Measurements from ENCODE around the gene COQ10A. TPM values are rescaled to one million over a fixed set of nuclear protein-coding genes. Genes with fewer than 3 reads are reported as not detected.
"Not testable (repeated sequence)": the region's sequence is repeated elsewhere in the genome, so short reads cannot be mapped to it uniquely, and the experiment has no call there.

Gene COQ10A
- total RNA-seq, 2 donors from 2014 or later, result 76.2 to 98.3 TPM

DNA sequence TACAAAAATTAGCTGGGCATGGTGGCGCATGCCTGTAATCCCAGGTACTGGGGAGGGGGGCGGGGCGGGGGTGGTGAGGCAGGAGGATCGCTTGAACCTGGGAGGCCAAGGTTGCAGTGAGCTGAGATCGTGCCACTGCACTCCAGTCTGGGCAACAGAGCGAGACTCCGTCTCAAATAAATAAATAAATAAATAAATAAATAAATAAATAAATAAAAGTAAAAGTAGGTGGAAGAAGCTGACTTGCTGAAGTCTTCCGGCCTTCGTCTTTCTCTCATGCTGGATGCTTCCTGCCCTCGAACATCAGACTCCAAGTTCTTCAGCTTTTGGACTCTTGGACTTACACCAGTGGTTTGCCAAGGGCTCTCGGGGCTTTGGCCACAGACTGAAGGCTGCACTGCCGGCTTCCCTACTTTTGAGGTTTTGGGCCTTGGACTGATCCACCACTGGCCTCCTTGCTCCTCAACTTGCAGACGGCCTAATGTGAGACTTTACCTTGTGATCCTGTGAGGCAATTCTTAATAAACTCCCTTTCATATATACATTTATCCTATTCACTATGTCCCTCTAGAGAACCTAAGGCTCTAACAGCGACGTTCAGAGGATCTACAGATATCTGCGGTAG, 562 bp upstream of the COQ10A start:
- ATAC-seq; DNase-seq; intact Hi-C loops (cut with DNase I): not testable (repeated sequence)

DNA sequence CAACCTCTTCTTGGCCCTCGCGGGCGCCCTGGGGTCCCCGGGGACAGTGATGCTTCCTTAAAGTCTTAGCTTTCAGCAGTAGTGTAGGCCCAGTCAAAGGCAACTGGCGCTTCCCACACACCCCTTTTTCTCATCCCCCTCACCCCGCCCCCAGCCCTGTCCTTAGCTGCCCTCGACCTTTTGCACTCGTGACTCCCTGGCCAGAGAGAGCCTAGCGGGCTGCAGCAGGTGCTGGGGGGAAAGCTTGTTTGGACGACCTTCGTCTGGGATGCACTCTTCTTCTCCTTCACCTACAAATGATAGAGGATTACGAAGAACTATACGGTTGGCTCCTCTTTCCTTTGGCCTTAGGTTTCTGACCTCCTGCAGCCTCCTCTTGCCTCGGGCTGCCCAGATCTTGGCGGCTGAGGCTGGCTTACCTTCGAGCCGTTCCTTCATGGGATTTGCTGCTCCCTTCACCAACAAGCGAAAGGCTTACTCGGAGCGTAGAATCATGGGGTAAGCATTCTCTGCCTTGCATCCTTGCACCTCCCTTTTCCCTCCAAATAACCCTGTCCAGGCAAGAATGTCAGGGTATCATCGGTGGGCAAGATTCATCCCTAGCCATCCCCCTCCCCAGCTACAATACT, 815 bp downstream of the COQ10A start:
- intact Hi-C loops (cut with DNase I), result no loop called here
- ATAC-seq (peak; percentile 19 to 25), DNase-seq (no peak)

DNA sequence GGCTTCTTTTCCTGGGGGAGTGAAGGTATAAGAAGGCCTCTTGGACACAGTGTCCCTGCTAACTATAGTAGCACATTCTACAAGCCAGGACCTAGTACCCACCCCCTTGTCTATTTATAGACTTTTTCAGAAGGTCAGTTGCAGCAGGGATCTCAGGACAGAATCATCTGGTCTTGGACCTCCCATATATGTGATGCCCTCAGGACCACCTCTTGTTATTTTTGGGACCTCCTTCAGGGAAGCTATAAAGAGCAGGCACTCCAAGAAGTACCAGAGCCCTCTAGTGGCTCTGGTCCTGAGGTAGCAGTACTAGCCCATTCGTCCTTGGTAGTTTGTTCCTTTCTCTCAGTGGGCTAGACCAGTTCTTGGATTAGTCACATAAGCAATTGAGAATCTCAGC, 4.3 kb downstream of the COQ10A start:
- ATAC-seq (peak; percentile 11 to 14), DNase-seq (no peak)
- intact Hi-C loops (cut with DNase I), result no loop called here

DNA sequence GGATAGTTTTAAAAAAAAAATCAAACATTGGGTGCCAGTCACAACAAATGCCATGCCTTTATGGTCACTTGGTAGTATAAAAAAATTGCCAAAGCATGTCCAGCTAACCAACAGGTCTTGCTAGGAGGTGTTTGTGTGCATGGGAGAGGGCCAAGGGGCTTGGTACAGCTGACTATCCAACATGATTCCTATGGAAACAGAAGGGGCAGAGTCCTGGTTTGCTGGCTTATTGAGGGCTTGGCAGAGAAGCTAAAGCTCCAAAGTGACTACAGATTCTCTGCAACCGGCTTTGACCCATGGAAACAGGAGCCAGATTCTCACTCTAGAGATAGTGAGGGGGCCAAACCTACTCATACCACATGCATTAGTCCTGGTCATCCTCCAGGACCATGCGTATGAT, 5.7 kb downstream of the COQ10A start:
- DNase-seq; ATAC-seq; intact Hi-C loops (cut with DNase I): not testable (repeated sequence)

DNA sequence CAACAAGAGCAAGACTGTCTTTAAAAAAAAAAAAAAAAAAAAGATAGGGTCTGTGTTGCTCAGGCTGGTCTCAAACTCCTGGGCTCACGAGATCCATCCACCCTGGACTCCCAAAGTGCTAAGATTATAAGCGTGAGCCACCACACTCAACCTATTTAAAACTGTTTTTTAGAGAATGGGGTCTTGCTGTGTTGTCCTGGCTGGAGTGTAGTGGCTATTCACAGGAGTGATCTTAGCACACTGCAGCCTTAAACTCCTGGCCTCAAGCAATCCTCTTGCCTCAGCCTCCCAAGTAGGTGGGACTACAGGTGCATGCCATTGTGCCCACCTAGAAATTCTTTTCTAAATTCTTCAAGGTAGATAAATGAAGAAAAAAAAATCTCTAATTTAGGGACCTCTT, 7.6 kb downstream of the COQ10A start:
- no peak for DNase-seq
- intact Hi-C loops (cut with DNase I), result no loop called here
- no peak for ATAC-seq

DNA sequence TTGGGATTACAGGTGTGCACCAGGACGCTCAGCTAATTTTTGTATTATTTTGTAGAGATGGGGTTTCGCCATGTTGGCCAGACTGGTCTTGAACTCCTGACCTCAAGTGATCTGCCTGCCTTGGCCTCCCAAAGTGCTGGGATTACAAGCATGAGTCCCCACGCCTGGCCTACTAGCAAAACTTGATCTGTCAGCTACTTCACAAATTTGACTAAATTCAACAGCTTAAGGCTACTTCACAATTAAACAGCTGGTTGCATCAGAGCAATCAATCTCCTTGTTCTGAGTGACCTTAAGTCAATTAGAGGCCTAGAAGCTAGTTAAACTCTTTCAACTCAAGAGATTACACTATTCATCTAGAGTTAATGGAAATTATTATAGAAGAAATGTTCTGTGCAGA, 12.2 kb downstream of the COQ10A start:
- intact Hi-C loops (cut with DNase I), result no loop called here

DNA sequence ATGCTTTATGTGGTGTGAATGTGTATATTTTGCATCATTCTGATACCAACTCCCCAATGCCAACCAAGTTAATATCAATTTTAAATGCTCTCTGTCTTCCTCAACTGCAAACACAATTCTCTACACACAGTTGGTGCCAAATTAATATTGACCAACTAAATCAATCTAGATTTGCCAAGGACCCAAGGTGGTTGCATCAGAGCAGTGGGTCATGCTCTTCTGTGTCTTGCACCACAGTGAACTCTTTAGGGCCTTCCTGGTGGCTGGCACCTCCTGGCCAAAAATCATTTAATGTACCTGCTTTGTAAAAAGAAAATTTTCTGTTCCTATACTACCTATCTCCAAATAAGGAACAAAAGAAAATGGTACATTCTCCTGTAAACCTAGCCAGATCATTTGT, 14.1 kb downstream of the COQ10A start:
- intact Hi-C loops (cut with DNase I), result no loop called here
- ATAC-seq (no peak), DNase-seq (no peak)

More for the DNA sequence above, 12.2 kb downstream of the COQ10A start:
- ATAC-seq (no peak), DNase-seq (no peak)

DNA sequence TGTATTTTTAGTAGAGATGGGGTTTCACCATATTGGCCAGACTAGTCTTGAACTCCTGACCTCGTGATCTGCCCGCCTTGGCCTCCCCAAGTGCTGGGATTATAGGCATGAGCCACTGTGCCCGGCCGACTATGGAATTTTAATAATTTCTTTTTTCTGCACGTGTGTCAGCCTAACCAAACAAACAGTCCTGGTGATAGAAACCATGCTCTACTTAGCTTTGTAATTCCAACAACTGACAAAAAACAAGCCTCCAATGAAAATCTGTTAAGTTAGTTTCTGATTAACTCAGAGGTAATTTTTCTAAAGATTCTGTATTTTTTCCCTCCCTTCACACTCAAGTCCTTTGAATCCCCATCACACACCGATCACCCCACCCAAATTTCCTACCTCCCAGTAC, 15.3 kb downstream of the COQ10A start:
- ATAC-seq (no peak), DNase-seq (no peak)
- intact Hi-C loops (cut with DNase I), result no loop called here

DNA sequence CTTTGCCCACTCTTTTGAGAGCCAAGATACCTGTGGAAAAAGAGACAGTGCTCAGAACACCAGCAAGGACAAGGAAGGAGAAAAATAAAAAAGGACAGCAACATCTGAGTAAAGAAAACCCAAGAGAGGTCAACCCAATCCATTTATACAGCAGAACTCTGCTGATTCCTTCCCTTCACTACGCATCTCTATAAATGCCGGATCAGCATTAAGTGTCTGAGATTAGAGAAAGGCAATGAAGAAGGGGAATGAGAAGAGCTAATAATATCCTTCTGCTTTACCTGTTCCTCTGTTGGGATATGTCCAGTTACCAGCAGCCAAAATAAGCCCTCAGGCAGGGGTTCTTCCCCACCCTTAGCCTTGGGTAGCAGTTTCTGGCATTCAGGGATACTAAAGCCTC, 15.8 kb downstream of the COQ10A start:
- ATAC-seq, result no peak
- intact Hi-C loops (cut with DNase I), result no loop called here
- DNase-seq, result no peak

DNA sequence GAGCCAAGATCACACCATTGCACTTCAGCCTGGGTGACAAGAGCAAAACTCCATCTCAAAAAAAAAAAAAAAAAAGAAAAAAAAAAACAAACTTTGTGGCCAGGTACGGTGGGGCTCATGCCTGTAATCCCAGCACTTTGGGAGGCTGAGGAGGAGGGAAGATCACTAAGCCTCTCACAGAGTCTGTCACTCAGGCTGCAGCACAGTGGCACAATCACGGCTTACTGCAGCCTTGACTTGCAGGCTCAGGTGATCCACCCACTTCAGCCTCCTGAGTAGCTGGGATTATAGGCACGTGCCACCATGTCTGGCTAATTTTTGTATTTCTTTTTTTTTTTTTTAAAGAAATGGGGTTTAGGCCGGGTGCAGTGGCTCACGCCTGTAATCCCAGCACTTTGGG, 17.5 kb downstream of the COQ10A start:
- DNase-seq; intact Hi-C loops (cut with DNase I); ATAC-seq: not testable (repeated sequence)

DNA sequence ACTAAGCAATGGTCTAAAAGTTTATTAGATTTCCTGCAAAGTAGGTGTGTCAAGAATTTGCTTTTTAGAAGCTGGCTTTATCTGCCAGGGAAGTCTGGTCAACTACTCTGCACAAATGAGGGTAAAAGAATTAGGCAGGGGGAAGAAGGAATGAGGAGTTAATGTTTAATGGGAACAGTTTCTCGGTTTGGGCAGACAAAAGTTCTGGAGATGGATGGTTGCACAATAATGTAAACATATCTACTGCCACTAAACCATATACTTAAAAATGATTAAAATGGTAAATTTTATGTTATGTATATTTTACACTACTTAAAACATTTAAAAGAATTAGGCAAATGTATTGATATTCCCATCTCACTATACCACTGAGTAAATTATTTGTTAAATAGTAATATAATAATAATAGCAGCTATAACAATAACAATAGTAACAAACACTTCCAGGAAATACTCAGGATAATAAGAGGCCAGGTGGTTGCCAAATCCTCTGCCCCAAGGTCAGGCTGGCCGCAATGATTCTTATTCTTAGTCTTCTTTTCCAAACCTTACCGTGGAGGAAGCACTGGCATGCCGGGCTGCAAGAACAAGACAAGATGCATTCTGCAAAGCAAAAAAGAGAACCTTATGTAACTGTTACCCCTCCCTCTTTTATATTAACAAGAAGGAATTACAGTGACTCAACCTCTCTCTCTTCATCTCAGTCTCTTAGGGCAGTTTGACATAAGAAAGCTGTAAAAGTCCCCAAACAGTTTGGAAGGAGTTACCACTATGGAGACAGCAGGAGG, 19.5 kb downstream of the COQ10A start:
- ATAC-seq (no peak), DNase-seq (no peak)
- intact Hi-C loops (cut with DNase I), result no loop called here

DNA sequence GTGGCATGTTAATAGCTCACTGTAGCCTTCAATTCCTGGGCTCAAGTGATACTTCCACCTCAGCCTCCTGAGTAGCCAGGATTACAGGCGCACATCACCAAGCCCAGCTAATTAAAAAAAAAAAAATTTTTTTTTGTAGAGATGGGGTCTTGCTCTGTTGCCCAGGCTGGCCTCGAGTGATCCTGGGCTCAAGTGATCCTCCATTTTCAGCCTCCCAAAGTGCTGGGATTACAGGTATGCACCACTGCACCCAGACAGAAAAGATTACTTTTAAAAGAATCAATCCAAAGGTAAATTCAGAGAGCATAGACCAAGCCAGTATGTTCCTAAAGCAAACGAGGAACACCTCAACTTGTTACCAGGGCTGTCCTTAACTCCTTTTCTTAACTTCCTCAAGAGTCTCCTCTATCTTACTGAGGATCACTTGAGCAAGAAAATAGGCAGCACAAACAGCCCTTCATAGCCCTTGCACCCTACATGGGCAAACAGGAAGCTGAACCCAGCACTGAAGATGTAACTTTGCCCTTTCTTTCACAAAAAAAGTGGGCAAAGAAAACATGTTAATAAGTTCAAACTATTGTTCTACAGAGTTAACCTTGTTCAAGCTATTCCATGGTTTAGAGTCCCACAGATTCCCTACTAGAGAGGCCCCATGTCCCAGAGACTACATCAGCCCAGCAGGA, 22.1 kb downstream of the COQ10A start:
- ATAC-seq (no peak), DNase-seq (no peak)
- intact Hi-C loops (cut with DNase I), result no loop called here

DNA sequence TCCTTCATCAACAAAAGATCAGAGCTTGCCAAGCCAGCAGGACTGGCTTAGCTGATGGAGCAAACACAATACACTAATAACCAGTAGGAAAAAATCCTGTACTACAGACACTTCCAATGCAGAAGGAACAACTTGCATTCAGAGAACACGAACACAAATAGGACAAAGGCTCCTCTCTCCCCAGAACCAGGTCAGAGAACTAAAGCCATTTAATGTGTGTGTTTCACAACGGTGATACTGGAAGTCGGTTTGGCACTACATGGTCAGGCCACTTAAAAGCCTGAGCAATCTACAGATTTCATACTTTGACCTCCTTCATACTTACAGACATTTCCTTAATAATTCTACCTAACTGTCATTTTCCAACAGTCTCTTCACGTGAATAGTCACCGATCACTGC, 27.1 kb downstream of the COQ10A start:
- ATAC-seq (peak in 1 of 2 donors; percentile 24), DNase-seq (no peak)
- intact Hi-C loops (cut with DNase I), result no loop called here

DNA sequence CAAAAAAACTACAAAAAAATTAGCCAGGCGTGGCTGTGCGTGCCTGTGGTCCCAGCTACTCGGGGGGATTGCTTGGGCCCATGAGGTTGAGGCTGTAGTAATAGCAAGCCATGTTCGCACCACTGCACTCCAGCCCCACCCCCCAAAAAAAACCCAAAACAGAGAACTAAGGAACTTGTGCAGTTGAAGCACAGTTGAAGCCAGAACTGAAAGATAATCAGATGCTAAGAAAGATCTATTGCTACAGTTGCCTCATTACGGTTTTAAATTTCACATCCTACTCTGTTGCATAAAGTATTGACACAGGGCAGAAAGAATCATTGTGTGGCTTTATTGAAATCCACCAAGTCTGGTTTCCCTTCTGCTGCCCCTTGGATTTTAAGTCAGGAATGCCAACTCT, 29.6 kb downstream of the COQ10A start:
- ATAC-seq, result no peak
- DNase-seq, result no peak

DNA sequence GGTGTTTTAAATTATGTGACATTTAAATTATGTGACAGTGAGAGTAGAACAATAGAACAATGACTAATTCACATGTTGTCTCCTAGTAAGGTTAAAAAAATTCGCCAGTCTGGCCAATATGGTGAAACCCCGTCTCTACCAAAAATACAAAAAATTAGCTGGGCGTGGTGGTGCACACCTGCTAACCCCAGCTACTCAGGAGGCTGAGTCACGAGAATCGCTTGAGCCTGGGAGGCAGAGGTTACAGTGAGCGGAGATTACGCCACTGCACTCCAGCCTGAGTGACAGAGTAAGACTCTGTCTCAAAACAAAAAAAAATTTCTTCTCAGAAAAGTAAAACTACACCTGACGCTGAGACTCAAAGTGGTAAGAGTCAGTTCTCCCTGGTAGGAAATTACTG, 30.7 kb downstream of the COQ10A start:
- intact Hi-C loops (cut with DNase I), result no loop called here
- DNase-seq (no peak), ATAC-seq (no peak)

More for the DNA sequence above, 29.6 kb downstream of the COQ10A start:
- intact Hi-C loops (cut with DNase I), result no loop called here

DNA sequence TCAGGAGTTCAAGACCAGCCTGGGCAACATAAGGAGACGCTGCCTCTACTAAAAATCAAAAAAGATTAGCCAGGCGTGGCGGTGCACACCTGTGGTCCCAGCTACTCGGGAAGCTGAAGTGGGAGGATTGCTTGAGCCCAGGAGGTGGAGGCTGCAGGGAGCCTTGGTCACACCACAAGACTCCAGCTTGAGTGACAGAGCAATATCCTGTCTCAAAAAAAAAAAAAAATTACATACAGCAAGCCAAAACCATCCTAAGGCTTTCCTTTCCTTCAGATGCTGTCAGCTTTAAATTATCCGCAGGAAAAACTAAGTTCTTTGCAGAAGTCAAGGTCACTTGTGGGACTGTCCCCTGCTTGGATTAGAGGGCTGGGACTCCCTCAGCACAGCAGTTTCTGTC, 32.1 kb downstream of the COQ10A start:
- ATAC-seq (no peak), DNase-seq (no peak)
- intact Hi-C loops (cut with DNase I), result no loop called here

DNA sequence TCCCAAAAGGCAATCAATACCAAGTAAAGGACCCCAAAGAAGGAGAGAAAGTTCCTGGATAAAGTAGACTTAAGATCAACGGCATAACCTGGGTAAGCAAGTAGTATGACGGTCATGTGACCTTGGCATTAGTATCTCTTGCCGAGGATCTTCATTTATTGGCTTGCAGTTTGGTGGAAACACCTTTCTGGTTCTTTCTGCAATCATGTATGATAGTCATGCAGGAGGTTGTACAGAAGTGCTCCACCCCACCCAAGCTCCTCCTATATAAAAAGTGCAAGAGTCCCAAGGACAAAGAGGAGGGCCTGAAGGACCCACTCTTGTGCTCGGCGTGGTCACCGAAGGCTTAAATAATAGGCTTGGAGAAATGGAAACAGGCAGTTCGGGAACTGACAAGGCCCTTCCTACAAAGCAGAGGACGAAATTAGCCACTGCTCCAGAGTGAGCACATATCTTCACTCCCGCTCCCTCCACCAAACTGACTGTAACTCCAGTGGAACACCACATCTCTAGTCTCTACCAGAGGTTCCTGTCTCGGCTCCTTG, 32.6 kb downstream of the COQ10A start:
- intact Hi-C loops (cut with DNase I), result no loop called here
- ATAC-seq (peak; percentile 3 to 13), DNase-seq (no peak)

DNA sequence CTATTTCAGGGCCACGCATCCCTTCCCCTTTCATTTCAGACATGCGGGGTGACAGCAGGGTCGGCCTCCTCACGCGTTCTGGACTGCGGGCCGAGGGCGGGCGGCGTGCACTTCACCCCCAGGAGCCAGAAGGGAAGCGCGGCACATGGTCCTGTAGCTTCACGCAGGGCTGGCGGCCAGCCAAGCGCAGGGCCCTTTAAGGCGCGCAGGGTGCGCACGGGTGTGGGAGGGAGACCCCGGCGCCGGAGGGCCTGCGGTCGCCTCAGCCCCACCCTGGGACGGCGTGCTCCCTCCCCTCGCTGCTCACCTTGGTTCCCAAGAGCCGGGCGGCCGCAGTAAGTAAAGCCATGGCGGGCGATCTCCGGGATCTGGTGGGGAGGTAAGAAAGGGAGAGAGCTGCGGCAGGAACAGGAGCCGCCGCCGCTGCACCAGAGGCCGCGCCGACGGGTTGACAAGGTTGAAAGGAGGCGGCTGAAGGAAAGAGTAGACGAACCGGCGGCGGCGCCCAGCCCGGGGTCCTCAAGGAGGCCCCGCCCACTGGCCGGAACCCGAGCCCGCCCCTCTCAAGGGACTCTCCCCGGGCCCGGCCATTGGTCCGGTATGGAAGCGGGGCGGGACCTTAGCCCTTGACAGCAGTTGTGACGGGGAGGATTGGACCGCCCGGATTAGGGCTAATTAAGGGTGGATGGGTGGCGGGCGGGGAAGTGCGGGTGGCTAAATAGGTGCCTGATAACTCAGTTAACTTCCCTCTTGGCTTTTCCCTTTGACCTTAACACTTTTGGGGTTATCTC, 33.3 kb downstream of the COQ10A start, which contains the start of gene CS:
Gene CS, minus strand, starts transcription at position 478 of the 791 bp plus-strand sequence. Its CDS starts 129 bp downstream, at position 349.
- intact Hi-C loops (cut with DNase I), result no loop called here
- DNase-seq (peak; percentile 99), ATAC-seq (peak; percentile 97 to 99)

Data from left cardiac atrium (tissue), 4 donors.